HG03108 (cell line): Measurements from ENCODE around the gene TRMO.
"Not testable (repeated sequence)": the region's sequence is repeated elsewhere in the genome, so short reads cannot be mapped to it uniquely, and the experiment has no call there.

Source experiments
- ATAC-seq: cut with Tn5 transposase; IDR thresholded peaks from one replicate; pipeline ENCODE4 v1.9.1; 2021; ENCODE audit warnings: moderate library complexity; ENCODE audit not compliant: unreplicated experiment

The TRMO gene, protein sequence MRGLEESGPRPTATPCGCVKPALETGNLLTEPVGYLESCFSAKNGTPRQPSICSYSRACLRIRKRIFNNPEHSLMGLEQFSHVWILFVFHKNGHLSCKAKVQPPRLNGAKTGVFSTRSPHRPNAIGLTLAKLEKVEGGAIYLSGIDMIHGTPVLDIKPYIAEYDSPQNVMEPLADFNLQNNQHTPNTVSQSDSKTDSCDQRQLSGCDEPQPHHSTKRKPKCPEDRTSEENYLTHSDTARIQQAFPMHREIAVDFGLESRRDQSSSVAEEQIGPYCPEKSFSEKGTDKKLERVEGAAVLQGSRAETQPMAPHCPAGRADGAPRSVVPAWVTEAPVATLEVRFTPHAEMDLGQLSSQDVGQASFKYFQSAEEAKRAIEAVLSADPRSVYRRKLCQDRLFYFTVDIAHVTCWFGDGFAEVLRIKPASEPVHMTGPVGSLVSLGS

DNA sequence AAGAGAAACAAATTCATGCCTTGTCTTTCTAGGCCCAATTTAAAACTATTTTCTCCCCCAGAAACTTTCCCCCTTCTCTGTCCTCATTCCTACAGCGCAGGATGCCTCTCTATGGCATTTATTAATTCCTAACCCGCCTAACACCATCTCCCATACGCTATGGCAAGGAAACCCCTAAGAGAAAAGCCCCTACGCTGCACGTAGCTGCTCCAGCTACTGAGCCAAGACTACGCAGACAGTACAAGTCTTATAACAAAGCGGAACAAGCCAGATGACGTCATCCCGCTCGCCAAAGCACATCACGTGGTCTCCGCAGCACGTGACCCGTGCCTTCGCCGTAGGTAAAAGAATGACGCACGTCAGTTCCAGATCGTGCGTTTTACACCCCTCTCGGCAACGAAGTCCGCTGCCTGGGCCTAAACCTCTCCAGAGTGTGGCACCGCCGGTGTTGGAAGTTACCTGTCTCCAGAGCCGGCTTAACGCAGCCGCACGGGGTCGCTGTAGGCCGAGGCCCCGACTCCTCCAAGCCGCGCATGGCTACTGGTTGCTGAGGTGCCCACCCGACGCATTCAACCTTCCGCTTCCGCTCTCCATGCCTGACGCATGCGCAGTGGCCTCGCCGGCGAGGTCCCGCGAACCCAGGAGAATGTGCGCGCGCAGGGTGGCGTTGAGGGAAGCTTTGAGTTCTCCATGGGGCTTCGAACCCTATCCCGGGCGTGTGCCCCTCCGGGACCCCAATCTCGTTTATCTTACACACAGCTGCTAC is at the start of gene TRMO:
Gene TRMO, minus strand, starts transcription at position 542 of the 766 bp plus-strand sequence. Its CDS starts 7 bp downstream, at position 535.
- ATAC-seq = peak; percentile 77

DNA sequence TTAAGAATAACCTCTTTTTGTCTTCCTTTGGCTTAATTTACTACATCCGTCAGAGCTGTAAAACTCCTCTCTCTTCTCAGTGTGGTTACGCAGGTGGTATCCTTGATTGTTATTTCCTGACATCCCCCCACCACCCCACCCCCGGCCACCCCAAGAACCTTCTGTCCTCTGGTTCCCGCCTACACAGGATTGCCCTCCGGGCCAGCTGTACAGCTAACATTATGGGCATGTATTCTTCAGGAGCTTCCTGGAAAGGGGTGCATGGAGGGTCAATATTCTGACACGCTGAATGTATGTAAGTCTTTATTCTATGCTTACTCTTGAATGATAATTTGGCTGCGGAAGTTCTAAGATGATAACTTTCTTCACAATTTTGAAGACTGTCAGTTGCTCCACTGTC is 47.9 kb upstream of the TRMO start:
- no peak for ATAC-seq

DNA sequence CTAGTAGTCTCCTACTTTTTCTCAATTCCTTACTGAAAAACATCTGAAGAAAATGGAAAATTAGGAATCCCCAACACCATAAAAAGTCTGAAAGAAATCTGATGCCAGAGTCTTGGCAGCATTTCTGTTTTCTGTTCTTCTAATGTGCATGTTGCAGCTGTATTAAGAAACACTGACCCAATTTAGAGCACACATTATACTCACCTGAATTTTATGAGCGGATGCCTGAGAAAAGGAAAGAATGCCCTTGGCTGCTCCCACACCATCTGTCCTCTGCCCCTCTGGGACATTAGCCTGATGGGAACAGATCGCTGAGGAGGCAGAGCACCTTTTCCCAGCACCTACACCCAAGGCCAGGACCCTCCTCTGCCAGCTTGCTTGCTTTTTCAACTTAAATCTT is 46.7 kb upstream of the TRMO start:
- no peak for ATAC-seq

DNA sequence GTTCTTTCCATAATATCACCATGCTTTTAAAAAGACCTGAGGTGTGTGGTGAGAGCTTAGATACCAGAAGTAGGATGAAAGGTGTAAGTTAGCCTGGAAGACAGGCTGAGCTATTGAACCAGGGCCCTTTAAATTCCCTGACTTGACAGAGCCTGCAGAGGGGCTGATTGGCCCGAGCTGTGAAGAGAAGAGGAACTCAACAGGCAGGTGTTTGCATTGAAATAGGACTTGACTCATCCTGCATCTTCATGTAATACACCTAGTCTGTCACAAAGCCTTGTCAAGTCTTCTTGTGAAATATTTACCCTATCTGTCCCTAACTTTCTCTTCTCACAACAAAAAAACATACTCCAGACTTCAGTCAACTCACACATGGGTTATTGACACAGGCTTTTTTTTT is 44.2 kb upstream of the TRMO start:
- no peak for ATAC-seq

DNA sequence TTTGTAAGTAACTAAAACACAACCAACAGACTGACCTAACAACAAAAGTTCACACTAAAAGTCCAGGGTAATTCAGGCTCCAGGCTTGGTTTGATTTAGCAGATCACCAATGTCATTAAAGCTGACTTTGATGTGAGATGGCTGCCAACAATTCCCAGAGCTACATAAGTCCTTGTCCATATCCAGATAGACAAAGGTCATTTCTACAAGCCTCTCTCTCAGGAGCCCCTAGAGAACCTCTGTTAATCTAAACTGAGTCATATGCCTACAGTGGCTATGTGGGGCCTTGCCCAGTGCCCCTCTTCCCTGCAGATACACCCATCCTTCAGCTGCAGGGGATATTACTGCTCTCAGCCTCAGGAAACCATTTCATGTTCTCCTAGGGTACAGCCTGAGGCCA is 42.6 kb upstream of the TRMO start:
- no peak for ATAC-seq

DNA sequence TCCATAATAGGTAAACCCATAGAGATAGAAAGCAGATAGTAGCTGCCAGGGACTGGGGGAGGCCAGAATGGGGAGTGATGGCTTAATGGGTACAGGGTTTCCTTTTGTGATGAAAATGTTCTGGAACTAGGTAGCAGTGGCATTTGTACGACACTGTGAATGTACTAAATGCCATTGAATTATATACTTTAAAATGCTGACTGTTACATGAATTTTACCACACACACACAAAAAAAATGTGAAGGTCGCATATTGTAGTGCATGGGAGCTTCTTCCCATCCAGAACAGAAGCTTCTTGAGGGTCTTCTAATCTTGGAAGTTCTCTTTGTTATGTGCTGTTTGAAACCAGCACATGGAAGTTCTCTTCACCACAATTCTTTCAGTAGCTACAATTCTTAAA is 40.9 kb upstream of the TRMO start:
- ATAC-seq = no peak

DNA sequence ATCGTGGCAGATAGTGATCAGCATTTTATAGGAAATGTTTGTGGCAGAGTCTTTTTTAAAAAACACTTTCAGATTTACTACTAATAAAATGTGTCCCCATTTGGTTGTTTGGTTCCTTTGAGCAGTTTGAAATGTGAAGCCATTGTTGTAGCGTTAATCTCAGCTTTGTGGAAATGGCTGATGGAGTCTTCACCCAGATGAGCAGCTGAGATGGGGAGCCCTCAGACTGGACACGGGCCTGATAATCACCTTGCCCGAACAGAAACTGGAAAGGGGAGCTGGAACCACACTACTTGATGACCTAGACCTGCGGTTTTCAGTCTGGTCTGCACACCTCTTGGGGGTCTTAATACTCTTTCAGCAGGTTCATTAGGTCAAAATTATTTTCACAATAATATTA is 40.3 kb upstream of the TRMO start:
- no peak for ATAC-seq

DNA sequence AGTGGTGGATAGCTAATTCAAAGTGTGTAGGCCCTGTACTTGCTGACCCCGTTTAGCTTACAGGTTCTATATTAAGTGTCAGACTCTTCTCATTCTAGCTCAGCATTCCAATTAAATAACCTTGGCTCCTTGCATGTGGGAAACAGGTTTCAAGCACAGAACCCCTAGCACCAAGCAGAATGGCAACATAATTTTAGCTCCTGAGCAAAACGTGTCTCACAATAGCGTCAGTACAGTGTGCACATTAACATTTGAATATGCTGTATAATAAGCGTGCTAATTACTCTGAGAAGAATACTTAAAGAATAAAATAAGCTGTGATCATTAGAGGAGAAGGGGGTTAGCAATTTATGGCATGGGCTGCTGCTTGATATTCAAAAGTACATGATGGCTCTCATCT is 39.8 kb upstream of the TRMO start:
- no peak for ATAC-seq

DNA sequence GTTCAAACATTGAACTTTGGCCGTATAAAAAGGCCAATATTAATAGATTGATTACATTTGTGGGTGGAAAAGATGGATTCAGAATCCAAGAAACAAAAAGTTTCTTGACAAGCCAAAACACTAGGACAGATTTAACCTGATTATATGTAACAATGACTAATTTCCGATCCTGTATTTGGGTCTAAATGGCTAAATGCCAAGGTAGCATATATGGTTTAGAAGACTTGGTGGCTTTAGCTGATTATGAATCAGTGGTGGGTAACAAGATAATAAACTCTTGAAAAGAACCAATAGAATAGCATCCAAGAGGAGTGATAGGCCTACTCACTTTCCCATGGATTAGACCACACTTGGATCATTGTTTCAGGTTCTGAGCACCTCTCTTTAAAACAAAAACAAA is 39.1 kb upstream of the TRMO start:
- no peak for ATAC-seq

DNA sequence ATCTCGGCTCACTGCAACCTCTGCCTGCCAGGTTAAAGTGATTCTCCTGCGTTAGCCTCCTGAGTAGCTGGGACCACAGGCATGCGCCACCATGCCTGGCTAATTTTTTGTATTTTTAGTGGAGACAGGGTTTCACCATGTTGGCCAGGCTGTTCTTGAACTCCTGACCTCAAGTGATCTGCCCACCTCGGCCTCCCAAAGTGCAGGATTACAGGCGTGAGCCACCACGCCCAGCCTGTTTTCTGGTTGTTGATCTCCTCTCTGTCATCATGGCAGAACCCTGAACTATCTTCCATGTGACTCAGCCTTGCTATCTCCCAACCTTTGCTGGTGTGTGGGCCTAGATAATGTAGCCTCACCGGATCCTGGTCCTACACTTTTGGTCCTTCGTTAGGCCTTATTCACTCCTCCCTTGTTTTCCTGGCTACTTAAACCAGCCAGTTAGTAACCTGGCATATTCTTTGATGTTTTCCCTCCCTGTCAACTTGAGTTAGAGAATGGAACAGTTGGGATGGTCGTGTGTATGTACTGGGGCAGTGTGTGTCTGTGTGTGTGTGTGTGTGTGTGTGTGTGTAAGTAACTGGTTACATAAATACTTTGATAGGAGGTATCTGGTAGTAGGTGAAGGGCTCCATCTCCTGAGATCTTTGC is 38.5 kb upstream of the TRMO start:
- not testable (repeated sequence) for ATAC-seq

DNA sequence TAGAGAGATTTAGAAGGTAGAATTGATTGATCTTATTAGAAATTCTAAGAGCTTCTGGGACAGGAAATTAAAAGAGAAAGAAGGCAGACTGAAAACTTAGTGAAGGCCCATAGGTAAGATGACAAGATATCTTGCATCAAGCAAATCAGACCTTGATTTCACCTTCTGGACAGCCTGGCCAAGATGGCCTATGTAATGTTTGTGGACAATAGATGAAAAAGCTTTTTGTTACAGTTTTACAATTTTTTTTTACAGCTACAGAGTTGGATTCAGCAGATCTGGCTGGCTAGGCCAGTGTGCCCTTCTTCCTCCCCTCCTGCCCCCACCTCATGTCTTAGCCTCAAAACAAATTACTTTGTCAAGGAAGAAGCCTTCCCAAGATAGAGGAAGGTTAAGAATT is 37.3 kb upstream of the TRMO start:
- ATAC-seq = no peak

DNA sequence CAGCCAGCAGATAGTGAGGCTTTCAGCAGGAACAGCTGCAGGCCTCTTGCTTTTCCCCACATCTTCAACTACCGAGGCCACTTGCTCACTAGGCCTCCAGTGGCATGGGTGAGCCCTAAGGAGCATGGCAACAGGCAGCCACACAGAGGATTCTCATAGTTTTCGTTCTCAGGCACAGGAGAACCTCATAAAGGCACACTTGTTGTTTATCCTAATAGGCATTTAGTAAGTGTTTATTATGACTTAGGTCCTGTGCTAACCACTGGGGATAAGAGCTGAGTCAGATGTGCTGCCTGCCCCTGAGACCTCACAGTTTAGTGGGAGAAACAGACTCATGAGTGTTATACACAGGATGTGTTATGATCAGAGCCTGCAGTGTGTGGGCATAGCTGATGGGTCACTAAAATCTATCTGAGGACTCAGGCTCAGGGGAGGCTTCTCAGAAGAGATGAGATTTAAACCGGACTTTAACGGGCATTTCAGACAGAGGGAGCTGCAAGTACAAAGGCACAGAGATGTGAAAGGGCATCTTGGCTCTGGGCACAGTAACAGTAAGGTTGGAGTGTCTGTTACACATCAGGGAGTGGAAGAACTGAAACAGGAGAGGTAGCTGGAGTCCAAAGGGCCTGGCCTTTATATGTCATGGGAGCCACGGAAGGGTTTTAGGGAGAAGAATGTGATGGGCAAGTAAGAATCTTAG is 36.7 kb upstream of the TRMO start:
- no peak for ATAC-seq

DNA sequence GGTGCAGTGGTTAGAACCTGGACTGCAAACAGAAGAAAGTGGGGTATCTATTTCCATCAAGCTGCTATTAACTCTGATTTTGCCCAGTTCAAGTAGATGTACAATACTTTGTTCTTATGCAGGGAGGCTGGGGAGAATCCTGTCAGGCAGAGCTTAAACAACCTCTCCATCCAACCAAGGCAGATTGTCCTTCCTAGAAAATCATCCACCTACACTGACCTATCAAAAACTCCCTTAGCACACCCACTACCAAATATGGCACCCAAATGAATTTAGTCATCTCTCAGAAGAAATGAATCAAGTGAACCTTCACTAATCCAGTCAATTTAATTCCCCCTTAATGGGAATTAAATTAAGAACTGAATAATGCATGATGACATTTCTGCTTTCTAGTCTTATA is 34.0 kb upstream of the TRMO start:
- no peak for ATAC-seq

DNA sequence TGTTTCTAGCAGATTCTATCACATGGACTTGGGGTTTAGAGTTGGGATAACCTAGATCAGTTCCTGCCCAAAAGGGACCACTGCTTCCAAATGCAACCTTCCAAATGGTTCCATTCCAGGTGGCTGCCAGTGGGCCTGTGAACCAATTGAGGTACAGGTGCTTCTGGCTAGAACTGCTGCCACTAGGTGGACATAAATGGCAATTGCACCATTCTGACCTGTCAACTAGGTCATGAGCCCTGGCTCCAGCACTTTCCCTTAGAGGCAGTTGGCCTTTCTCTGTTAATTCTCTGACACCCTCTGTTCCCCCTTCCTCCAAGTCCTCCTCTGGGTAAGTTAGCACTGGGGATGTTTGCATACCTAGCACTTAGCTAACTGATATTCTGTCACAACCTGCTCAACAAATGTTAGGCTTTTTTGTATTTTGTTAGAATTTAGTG is 32.3 kb upstream of the TRMO start:
- ATAC-seq = no peak

DNA sequence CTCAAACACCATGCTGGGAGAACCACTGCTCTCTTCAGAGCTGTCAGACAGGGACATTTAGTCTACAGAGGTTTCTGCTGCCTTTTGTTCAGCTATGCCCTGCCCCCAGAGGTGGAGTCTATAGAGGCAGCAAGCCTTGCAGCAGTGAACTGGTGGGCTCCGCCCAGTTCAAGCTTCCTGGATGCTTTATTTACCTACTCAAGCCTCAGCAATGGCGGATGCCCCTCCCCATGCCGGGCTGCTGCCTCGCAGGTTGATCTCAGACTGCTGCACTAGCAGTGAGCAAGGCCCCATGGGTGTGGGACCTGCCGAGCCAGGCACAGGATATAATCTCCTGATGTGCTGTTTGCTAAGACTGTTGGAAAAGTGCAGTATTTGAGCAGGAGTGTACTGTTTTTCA is 28.6 kb upstream of the TRMO start:
- ATAC-seq = not testable (repeated sequence)

DNA sequence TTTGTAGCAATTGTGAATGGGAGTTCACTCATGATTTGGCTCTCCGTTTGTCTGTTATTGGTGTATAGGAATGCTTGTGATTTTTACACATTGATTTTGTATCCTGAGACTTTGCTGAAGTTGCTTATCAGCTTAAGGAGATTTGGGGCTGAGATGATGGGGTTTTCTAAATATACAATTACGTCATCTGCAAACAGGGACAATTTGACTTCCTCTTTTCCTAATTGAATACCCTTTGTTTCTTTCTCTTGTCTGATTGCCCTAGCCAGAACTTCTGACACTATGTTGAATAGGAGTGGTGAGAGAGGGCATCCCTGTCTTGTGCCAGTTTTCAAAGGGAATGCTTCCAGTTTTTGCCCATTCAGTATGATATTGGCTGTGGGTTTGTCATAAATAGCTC is 24.8 kb upstream of the TRMO start:
- ATAC-seq = not testable (repeated sequence)

DNA sequence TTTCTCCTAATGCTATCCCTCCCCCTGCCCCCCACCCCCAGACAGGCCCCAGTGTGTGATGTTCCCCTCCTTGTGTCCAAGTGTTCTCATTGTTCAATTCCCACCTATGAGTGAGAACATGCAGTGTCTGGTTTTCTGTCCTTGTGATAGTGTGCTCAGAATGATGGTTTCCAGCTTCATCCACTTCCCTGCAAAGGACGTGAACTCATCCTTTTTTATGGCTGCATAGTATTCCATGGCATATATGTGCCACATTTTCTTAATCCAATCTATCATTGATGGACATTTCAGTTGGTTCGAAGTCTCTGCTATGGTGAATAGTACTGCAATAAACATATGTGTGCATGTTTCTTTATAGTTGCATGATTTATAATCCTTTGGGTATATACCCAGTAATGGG is 23.2 kb upstream of the TRMO start:
- not testable (repeated sequence) for ATAC-seq

DNA sequence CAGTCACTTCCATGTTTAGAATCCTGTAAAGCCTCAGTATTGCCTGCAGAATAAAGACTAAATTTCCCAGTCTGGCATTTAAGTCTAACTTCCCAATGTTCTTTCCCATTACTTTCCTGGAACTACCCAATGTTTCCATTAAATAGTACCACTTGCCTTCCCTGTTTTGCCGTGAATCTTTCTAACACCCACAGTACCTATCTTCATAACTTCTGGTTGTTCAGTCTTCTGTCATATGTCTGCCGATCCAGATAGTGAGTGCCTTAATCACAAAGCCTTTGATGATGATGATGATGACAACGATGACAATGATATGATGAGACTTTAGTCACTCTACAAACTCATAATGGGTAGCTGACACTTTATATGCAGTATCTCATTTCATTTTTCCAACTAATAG is 22.3 kb upstream of the TRMO start:
- ATAC-seq = no peak

DNA sequence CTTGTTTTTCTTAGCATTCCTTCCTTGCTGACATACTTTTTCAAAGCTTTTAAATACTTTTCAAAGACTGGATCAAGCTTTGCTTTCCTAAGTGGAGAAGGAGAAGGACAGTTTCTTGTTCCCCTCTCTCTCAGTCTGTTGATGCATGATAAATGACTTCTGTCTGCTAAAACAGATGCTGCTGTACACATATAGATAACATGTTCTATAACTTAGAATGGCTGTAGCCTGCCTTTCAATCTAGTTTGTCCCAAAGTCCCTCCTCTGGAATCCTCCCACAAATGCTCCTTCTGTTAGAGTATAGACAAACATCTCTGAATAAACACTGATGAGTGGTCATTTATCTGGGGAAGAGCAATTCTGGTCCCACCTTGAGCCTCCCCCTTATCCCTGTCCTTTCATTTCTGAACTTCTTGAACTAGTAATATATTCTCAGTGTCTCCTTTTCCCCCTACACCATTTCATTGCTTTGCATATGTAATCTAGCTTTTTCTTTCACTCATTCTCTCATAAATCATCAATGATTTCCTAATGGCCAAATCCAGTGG is 21.1 kb upstream of the TRMO start:
- ATAC-seq = no peak

DNA sequence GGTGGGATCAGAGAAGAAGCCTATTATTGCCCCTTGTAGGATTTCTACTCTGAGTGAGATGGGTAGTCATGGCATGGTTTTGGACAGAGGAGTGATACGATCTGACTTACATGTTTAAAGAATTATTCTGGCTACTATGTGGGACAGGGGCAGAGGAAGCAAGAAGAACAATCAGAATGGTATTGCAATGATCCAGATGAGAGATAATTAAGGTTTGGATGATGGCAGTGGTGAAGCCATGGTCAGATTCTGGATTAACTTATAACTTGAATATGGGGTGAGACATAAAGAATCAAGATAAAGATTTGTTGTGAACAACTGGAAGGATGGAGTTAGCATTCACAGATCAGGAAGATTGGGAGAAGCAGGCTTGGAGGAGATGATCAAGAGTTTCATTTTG is 19.0 kb upstream of the TRMO start:
- ATAC-seq = no peak

DNA sequence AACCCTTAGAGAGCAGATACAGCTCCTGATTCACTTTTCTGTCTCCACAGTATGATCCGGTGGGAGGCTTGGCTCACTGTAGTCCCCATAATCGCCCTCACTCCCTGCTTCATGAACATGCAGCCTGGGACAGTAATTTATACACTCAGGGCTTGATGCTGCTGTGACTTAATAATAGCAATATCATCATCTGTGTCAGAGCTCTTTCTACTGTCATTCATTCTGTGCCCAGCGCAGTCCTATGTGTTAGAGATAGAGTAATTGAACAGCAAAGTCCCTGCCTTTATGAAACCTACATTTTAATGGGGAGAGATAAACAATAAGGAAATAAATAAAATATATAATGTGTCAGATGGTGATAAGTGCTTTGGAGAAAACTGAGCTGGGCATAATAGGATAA is 18.4 kb upstream of the TRMO start:
- no peak for ATAC-seq
